ENCODE data around the gene F2.

DNA sequence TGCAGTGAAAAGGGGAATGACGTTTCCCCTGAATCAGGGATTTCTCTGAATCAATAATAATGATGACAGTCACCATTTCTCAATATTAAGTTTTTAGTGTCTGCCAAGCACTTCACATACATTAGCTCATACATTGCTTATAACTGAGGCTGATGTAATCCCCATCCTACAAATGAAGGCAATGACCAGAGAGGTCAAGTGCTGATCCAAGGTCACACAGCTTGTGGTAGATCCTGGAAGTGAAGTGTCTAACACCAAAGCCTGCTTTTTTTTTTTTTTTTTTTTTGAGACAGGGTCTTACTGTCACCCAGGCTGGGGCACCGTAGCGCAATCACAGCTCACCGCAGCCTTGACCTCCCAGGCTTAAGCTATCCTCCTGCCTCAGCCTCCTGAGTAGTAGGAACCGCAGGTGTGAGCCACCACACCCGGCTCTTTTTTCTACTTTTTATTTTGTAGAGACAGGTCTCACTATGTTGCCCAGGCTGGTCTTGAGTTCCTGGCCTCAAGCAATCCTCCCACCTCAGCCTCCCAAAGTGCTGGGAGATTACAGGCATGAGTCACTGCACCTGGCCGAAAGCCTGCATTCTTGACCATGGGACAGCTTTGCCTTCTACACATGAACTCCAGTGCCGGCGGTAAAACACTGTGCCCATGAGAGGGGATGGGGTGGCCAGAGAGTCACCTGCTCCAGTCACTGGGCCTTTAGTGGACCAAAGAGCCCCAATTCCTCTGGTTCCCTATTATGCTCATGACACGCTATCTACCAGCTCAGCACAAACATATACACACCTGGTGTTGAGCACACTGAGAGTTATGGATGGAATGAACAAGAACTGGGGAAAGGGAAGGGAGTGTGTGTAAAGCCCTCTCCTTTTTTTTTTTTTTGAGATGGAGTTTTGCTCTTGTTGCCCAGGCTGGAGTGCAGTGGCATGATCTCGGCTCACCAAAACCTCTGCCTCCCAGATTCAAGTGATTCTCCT, 36.0 kb upstream of the F2 start:
- TF ChIP-seq GATA2 (IDR thresholded peaks at IDR 0.05; ENCODE audit: low read depth, low read length) (no peak), GATA3 (IDR thresholded peaks at IDR 0.05; ENCODE audit: low read depth, low read length) (no peak)
